SK-N-SH treated with all-trans-retinoic acid at 6 μM for 48 hours (cell line): ENCODE measurements around the gene VSIR.

Source experiments
- ATAC-seq: fragments of 200-7000 bp; cut with Tn5 transposase; 3 replicates; pipeline ENCODE4 v1.9.1; 2020; ENCODE audit warnings: mild to moderate bottlenecking, moderate library complexity
- BACH2 ChIP-seq: fragments of 250-450 bp; sonication (Bioruptor Pico); IDR thresholded peaks from 2 replicates; pipeline ENCODE4 v1.9.0; 2021; ENCODE audit warnings: mild to moderate bottlenecking, borderline replicate concordance
- CSDC2 ChIP-seq: fragments of 250-450 bp; sonication (Bioruptor Pico); IDR thresholded peaks from 2 replicates; pipeline ENCODE4 v1.5.0; 2020; ENCODE audit warnings: mild to moderate bottlenecking, moderate library complexity
- ESRRG ChIP-seq: fragments of 250-450 bp; sonication (Bioruptor Pico); IDR thresholded peaks from 2 replicates; pipeline ENCODE4 v1.6.1; 2021; ENCODE audit warnings: mild to moderate bottlenecking
- GLIS3 ChIP-seq: fragments of 250-450 bp; sonication (Bioruptor Pico); IDR thresholded peaks from 2 replicates; pipeline ENCODE4 v1.5.0; 2020; ENCODE audit warnings: mild to moderate bottlenecking, moderate library complexity
- ISL1 ChIP-seq: fragments of 250-450 bp; sonication (Bioruptor Pico); IDR thresholded peaks from 2 replicates; pipeline ENCODE4 v2.1.2; 2022; ENCODE audit warnings: mild to moderate bottlenecking, moderate library complexity
- OSR1 ChIP-seq: fragments of 250-450 bp; sonication (Bioruptor Pico); IDR thresholded peaks from 2 replicates; pipeline ENCODE4 v1.8.0; 2022; ENCODE audit warnings: moderate library complexity, mild to moderate bottlenecking, inconsistent platforms
- PPARA ChIP-seq: fragments of 250-450 bp; sonication (Bioruptor Pico); IDR thresholded peaks from 2 replicates; pipeline ENCODE4 v1.5.0; 2020; ENCODE audit warnings: mild to moderate bottlenecking, borderline replicate concordance
- SNAI2 ChIP-seq: fragments of 250-450 bp; sonication (Bioruptor Pico); IDR thresholded peaks from 2 replicates; pipeline ENCODE4 v1.5.0; 2020; ENCODE audit warnings: mild to moderate bottlenecking, moderate library complexity
- TCF4 ChIP-seq: fragments of 250-450 bp; sonication (Bioruptor Pico); IDR thresholded peaks from 2 replicates; pipeline ENCODE4 v1.8.0; 2021; ENCODE audit warnings: mild to moderate bottlenecking, moderate library complexity, borderline replicate concordance
- ZFP3 ChIP-seq: fragments of 250-450 bp; sonication (Bioruptor Pico); IDR thresholded peaks from 2 replicates; pipeline ENCODE4 v1.5.0; 2020; ENCODE audit warnings: mild to moderate bottlenecking, moderate library complexity
- ZFP30 ChIP-seq: fragments of 450-650 bp; formaldehyde crosslinking; IDR thresholded peaks from 2 replicates; pipeline ENCODE4 v1.5.0; 2022; ENCODE audit warnings: mild to moderate bottlenecking, moderate library complexity
- ZNF565 ChIP-seq: fragments of 450-650 bp; formaldehyde crosslinking; conservative IDR thresholded peaks from 2 replicates; pipeline ENCODE4 v1.5.0; 2020; ENCODE audit warnings: low read depth, mild to moderate bottlenecking, moderate library complexity
- ZNF70 ChIP-seq: fragments of 450-650 bp; formaldehyde crosslinking; IDR thresholded peaks from 2 replicates; pipeline ENCODE4 v1.5.0; 2020; ENCODE audit warnings: mild to moderate bottlenecking, moderate library complexity
- ZNF8 ChIP-seq: fragments of 450-650 bp; formaldehyde crosslinking; IDR thresholded peaks from 2 replicates; pipeline ENCODE4 v1.5.0; 2020; ENCODE audit warnings: mild to moderate bottlenecking, moderate library complexity
- TF ChIP-seq, protein P1 (sequence below): fragments of 250-450 bp; sonication (Bioruptor Pico); IDR thresholded peaks from 2 replicates; pipeline ENCODE4 v1.5.1; 2020; ENCODE audit warnings: low read depth, mild to moderate bottlenecking, moderate library complexity
- TF ChIP-seq, protein P2 (sequence below): fragments of 250-450 bp; sonication (Bioruptor Pico); IDR thresholded peaks from 2 replicates; pipeline ENCODE4 v1.5.0; 2020; ENCODE audit warnings: mild to moderate bottlenecking, moderate library complexity
- TF ChIP-seq, protein P3 (sequence below): fragments of 250-450 bp; sonication (Bioruptor Pico); IDR thresholded peaks from 2 replicates; pipeline ENCODE4 v1.8.0; 2020; ENCODE audit warnings: mild to moderate bottlenecking, moderate library complexity, borderline replicate concordance
- TF ChIP-seq, protein P4 (sequence below): fragments of 250-450 bp; sonication (Bioruptor Pico); IDR thresholded peaks from 2 replicates; pipeline ENCODE4 v1.8.0; 2021; ENCODE audit warnings: low read depth, mild to moderate bottlenecking, moderate library complexity, borderline replicate concordance
- TF ChIP-seq, protein P5 (sequence below): fragments of 250-450 bp; sonication (Bioruptor Pico); IDR thresholded peaks from 2 replicates; pipeline ENCODE4 v1.5.1; 2021; ENCODE audit warnings: mild to moderate bottlenecking, moderate library complexity

Gene VSIR

DNA sequence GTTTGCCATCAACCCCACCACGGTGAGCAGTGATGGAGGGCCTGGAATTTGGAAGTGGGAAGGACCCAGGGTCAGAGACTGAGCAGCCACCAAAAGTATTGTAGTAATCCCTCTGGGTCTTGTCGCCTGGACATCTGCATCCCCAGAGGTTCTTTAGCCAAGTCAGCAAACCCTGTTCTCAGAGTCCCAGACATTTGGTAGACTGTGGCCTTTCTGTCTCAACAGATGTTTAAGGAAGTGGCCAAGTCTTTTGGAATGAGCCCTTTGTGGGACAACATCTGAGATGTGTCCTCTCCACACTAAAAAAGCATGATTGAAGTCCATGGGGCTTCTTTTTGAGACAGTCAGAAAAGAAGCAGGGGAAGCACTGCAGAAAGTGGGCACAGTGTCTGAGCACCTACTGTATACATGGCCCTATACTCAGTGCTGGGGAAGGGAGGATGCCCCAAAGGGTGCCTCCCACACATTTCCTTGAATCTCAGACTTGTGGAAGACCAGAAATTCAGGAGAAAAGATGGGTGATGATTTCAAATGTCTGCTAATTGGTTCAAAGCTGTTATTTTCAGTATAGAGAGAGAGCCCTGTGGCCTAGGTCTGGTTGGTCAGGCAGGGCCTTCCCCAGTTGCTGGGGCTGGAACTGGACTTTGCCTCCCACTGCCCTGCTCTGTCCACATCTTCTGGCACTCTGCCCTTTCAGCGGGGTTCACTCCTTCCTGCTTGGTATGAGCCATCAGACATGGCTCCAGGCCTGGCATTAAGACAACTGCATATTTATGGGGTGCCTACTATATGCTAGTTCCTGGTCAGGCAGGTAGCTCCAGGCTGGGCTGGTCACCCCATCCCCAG lies 26.5 kb upstream of the VSIR start (continued):
- TF ChIP-seq, protein P1, sequence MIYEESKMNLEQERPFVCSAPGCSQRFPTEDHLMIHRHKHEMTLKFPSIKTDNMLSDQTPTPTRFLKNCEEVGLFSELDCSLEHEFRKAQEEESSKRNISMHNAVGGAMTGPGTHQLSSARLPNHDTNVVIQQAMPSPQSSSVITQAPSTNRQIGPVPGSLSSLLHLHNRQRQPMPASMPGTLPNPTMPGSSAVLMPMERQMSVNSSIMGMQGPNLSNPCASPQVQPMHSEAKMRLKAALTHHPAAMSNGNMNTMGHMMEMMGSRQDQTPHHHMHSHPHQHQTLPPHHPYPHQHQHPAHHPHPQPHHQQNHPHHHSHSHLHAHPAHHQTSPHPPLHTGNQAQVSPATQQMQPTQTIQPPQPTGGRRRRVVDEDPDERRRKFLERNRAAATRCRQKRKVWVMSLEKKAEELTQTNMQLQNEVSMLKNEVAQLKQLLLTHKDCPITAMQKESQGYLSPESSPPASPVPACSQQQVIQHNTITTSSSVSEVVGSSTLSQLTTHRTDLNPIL (CRISPR knock-in tag) = no peak
- no peak for TF ChIP-seq PPARA (CRISPR knock-in tag)
- no peak for TF ChIP-seq ZNF8 (CRISPR knock-in tag)
- no peak for TF ChIP-seq SNAI2 (CRISPR knock-in tag)
- TF ChIP-seq TCF4 = no peak
- TF ChIP-seq, protein P2, sequence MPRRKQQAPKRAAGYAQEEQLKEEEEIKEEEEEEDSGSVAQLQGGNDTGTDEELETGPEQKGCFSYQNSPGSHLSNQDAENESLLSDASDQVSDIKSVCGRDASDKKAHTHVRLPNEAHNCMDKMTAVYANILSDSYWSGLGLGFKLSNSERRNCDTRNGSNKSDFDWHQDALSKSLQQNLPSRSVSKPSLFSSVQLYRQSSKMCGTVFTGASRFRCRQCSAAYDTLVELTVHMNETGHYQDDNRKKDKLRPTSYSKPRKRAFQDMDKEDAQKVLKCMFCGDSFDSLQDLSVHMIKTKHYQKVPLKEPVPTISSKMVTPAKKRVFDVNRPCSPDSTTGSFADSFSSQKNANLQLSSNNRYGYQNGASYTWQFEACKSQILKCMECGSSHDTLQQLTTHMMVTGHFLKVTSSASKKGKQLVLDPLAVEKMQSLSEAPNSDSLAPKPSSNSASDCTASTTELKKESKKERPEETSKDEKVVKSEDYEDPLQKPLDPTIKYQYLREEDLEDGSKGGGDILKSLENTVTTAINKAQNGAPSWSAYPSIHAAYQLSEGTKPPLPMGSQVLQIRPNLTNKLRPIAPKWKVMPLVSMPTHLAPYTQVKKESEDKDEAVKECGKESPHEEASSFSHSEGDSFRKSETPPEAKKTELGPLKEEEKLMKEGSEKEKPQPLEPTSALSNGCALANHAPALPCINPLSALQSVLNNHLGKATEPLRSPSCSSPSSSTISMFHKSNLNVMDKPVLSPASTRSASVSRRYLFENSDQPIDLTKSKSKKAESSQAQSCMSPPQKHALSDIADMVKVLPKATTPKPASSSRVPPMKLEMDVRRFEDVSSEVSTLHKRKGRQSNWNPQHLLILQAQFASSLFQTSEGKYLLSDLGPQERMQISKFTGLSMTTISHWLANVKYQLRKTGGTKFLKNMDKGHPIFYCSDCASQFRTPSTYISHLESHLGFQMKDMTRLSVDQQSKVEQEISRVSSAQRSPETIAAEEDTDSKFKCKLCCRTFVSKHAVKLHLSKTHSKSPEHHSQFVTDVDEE (CRISPR knock-in tag) = no peak
- no peak for TF ChIP-seq OSR1 (CRISPR knock-in tag)
- TF ChIP-seq ESRRG = no peak
- no peak for TF ChIP-seq ZFP3 (CRISPR knock-in tag)
- no peak for TF ChIP-seq BACH2 (CRISPR knock-in tag)
- TF ChIP-seq, all 23 proteins: peak for 0

DNA sequence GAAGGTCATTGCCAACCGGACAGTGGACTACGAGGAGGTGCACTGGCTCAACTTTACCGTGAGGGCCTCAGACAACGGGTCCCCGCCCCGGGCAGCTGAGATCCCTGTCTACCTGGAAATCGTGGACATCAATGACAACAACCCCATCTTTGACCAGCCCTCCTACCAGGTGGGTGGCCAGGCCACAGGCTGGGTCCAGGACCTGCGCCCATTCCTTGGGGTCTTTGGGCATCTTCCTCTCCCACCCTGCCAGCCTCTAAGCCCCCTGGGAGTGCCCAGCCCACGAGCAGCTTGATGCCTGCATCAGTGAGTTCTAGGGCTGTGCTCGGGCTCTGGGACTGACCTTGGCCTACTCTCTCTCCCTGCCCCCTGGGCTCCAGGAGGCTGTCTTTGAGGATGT lies 25.8 kb upstream of the VSIR start:
- TF ChIP-seq, protein P3, sequence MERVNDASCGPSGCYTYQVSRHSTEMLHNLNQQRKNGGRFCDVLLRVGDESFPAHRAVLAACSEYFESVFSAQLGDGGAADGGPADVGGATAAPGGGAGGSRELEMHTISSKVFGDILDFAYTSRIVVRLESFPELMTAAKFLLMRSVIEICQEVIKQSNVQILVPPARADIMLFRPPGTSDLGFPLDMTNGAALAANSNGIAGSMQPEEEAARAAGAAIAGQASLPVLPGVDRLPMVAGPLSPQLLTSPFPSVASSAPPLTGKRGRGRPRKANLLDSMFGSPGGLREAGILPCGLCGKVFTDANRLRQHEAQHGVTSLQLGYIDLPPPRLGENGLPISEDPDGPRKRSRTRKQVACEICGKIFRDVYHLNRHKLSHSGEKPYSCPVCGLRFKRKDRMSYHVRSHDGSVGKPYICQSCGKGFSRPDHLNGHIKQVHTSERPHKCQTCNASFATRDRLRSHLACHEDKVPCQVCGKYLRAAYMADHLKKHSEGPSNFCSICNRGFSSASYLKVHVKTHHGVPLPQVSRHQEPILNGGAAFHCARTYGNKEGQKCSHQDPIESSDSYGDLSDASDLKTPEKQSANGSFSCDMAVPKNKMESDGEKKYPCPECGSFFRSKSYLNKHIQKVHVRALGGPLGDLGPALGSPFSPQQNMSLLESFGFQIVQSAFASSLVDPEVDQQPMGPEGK (CRISPR knock-in tag) = no peak
- TF ChIP-seq ZFP30 (CRISPR knock-in tag) = no peak
- TF ChIP-seq, protein P4, sequence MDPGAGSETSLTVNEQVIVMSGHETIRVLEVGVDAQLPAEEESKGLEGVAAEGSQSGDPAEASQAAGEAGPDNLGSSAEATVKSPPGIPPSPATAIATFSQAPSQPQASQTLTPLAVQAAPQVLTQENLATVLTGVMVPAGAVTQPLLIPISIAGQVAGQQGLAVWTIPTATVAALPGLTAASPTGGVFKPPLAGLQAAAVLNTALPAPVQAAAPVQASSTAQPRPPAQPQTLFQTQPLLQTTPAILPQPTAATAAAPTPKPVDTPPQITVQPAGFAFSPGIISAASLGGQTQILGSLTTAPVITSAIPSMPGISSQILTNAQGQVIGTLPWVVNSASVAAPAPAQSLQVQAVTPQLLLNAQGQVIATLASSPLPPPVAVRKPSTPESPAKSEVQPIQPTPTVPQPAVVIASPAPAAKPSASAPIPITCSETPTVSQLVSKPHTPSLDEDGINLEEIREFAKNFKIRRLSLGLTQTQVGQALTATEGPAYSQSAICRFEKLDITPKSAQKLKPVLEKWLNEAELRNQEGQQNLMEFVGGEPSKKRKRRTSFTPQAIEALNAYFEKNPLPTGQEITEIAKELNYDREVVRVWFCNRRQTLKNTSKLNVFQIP (CRISPR knock-in tag) = no peak
- TF ChIP-seq ZFP3 (CRISPR knock-in tag) = no peak
- TF ChIP-seq, protein P5, sequence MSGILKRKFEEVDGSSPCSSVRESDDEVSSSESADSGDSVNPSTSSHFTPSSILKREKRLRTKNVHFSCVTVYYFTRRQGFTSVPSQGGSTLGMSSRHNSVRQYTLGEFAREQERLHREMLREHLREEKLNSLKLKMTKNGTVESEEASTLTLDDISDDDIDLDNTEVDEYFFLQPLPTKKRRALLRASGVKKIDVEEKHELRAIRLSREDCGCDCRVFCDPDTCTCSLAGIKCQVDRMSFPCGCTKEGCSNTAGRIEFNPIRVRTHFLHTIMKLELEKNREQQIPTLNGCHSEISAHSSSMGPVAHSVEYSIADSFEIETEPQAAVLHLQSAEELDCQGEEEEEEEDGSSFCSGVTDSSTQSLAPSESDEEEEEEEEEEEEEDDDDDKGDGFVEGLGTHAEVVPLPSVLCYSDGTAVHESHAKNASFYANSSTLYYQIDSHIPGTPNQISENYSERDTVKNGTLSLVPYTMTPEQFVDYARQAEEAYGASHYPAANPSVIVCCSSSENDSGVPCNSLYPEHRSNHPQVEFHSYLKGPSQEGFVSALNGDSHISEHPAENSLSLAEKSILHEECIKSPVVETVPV (CRISPR knock-in tag) = no peak
- TF ChIP-seq, protein P2 (CRISPR knock-in tag) = no peak
- no peak for TF ChIP-seq PPARA (CRISPR knock-in tag)
- no peak for TF ChIP-seq ISL1 (CRISPR knock-in tag)
- TF ChIP-seq CSDC2 (CRISPR knock-in tag) = no peak
- no peak for TF ChIP-seq TCF4
- no peak for TF ChIP-seq OSR1 (CRISPR knock-in tag)
- no peak for TF ChIP-seq GLIS3 (CRISPR knock-in tag)
- no peak for TF ChIP-seq ESRRG
- no peak for TF ChIP-seq ZNF70
- TF ChIP-seq, protein P1 (CRISPR knock-in tag) = no peak
- no peak for TF ChIP-seq ZNF565 (CRISPR knock-in tag)
- ATAC-seq = no peak
